GM18520 (cell line): ENCODE results near the gene HCST.
"Not testable (repeated sequence)": the region's sequence is repeated elsewhere in the genome, so short reads cannot be mapped to it uniquely, and the experiment has no call there.

Experiments
- ATAC-seq: cut with Tn5 transposase; IDR thresholded peaks from one replicate; pipeline ENCODE4 v1.9.1; 2021; ENCODE audit not compliant: unreplicated experiment

HCST gene

GRCh38 chr19:35879068-35879467, 23.3 kb upstream of the HCST start:
- no peak for ATAC-seq

GRCh38 chr19:35879770-35880317, 22.5 kb upstream of the HCST start:
- ATAC-seq: no peak

GRCh38 chr19:35882114-35882832, 20.1 kb upstream of the HCST start:
- no peak for ATAC-seq

GRCh38 chr19:35883882-35884281, 18.4 kb upstream of the HCST start:
- no peak for ATAC-seq

- no peak for ATAC-seq
Observed at GRCh38 chr19:35885225-35885738, 17.0 kb upstream of the HCST start.

GRCh38 chr19:35885904-35886303, 16.4 kb upstream of the HCST start:
- ATAC-seq: no peak

GRCh38 chr19:35887197-35887596, 15.1 kb upstream of the HCST start:
- no peak for ATAC-seq

- ATAC-seq: no peak
Observed at GRCh38 chr19:35888398-35888797, 13.9 kb upstream of the HCST start.

- ATAC-seq: no peak
Observed at GRCh38 chr19:35889370-35890112, 12.8 kb upstream of the HCST start.

GRCh38 chr19:35890113-35890650, 12.1 kb upstream of the HCST start:
- ATAC-seq: no peak

GRCh38 chr19:35891819-35892218, 10.5 kb upstream of the HCST start:
- ATAC-seq: not testable (repeated sequence)

GRCh38 chr19:35894342-35894741, 8.0 kb upstream of the HCST start:
- no peak for ATAC-seq

GRCh38 chr19:35895911-35896642, 6.3 kb upstream of the HCST start:
- no peak for ATAC-seq

- no peak for ATAC-seq
Observed at GRCh38 chr19:35896643-35897040, 5.7 kb upstream of the HCST start.

- no peak for ATAC-seq
Observed at GRCh38 chr19:35897706-35898451, 4.5 kb upstream of the HCST start.

- ATAC-seq: no peak
Observed at GRCh38 chr19:35898499-35898809, 3.9 kb upstream of the HCST start.

- peak; percentile 35 for ATAC-seq
Observed at GRCh38 chr19:35899547-35900214, 2.6 kb upstream of the HCST start.

GRCh38 chr19:35901055-35901644, 1.2 kb upstream of the HCST start:
- ATAC-seq: no peak

- no peak for ATAC-seq
Observed at GRCh38 chr19:35902870-35903475, 644 bp downstream of the HCST start.
